Neural cell (in vitro differentiated cells): ENCODE measurements around the gene FAM111A. TPM values are rescaled to one million over a fixed set of nuclear protein-coding genes. Genes with fewer than 3 reads are reported as not detected.
A peak's percentile ranks its signal among the peaks of the same experiment; 100 is the strongest.
"Not testable (repeated sequence)": the region's sequence is repeated elsewhere in the genome, so short reads cannot be mapped to it uniquely, and the experiment has no call there.

Source experiments
- H2AFZ ChIP-seq: fragments of 200-600, 300-800 bp; sonication (generic), shearing (Covaris generic); 2 replicates; pipeline ENCODE4 v1.6.0; 2014; ENCODE audit warnings: low read depth, mild to moderate bottlenecking, antibody characterized with exemption, low read length, moderate library complexity
- H3F3A ChIP-seq: fragments of 200-600 bp; shearing (Covaris generic); 2 replicates; pipeline ENCODE4 v1.6.1; 2016; ENCODE audit warnings: mild to moderate bottlenecking, moderate library complexity, mixed read lengths, antibody characterized with exemption, low read length; ENCODE audit not compliant: insufficient read depth, poor library complexity, severe bottlenecking
- H3K27ac ChIP-seq: fragments of 200-600, 300-800 bp; sonication (generic), shearing (Covaris generic); 2 replicates; pipeline ENCODE4 v1.5.1; 2014; ENCODE audit warnings: mild to moderate bottlenecking, low read length, moderate library complexity
- H3K27me3 ChIP-seq: fragments of 300-800, 200-600 bp; sonication (generic), shearing (Covaris generic); 2 replicates; pipeline ENCODE4 v1.6.0; 2014; ENCODE audit warnings: mild to moderate bottlenecking, low read depth, low read length, moderate library complexity; ENCODE audit not compliant: insufficient read depth
- H3K36me3 ChIP-seq: fragments of 300-800, 200-600 bp; sonication (generic), shearing (Covaris generic); 2 replicates; pipeline ENCODE4 v1.5.1; 2014; ENCODE audit warnings: mild to moderate bottlenecking, antibody characterized with exemption, low read length, moderate library complexity; ENCODE audit not compliant: insufficient read depth
- H3K4me2 ChIP-seq: fragments of 300-800, 200-600 bp; sonication (generic), shearing (Covaris generic); 2 replicates; pipeline ENCODE4 v1.6.0; 2014; ENCODE audit warnings: mild to moderate bottlenecking, low read length
- H3K4me3 ChIP-seq: fragments of 300-800, 200-600 bp; sonication (generic), shearing (Covaris generic); 2 replicates; pipeline ENCODE4 v1.5.1; 2014; ENCODE audit warnings: mild to moderate bottlenecking, low read length, moderate library complexity
- H3K79me2 ChIP-seq: fragments of 200-600 bp; shearing (Covaris generic); replicated peaks from 2 replicates; pipeline ENCODE4 v1.6.0; 2014; ENCODE audit warnings: mild to moderate bottlenecking, low read length, moderate library complexity; ENCODE audit not compliant: insufficient read depth
- H3K9ac ChIP-seq: fragments of 300-800, 200-600 bp; sonication (generic), shearing (Covaris generic); 2 replicates; pipeline ENCODE4 v1.6.1; 2016; ENCODE audit warnings: mild to moderate bottlenecking, low read length, mixed read lengths
- H3K9me2 ChIP-seq: fragments of 200-600 bp; shearing (Covaris generic); 2 replicates; pipeline ENCODE4 v1.6.1; 2016; ENCODE audit warnings: mild to moderate bottlenecking, low read length, mixed read lengths; ENCODE audit not compliant: insufficient read depth
- H3K9me3 ChIP-seq: fragments of 200-600, 300-800 bp; sonication (generic), shearing (Covaris generic); 2 replicates; pipeline ENCODE4 v1.6.1; 2016; ENCODE audit warnings: mild to moderate bottlenecking, mixed run types, low read length, moderate library complexity, mixed read lengths
- H4K20me1 ChIP-seq: fragments of 200-600 bp; shearing (Covaris generic); 2 replicates; pipeline ENCODE4 v1.6.1; 2016; ENCODE audit warnings: mild to moderate bottlenecking, mixed run types; ENCODE audit not compliant: insufficient read depth
- CTCF ChIP-seq: fragments of 450-650 bp; IDR thresholded peaks from 2 replicates; pipeline ENCODE4 v1.5.1; 2014; ENCODE audit warnings: antibody characterized with exemption, mild to moderate bottlenecking, moderate library complexity; ENCODE audit not compliant: poor library complexity, severe bottlenecking
- EZH2 ChIP-seq: fragments of 200-600, 300-800 bp; shearing (Covaris generic), sonication (generic); IDR thresholded peaks from 2 replicates; pipeline ENCODE4 v1.6.1; 2014; ENCODE audit warnings: antibody characterized with exemption, low read length, borderline replicate concordance, mild to moderate bottlenecking; ENCODE audit not compliant: insufficient read depth, poor library complexity, severe bottlenecking
- MXI1 ChIP-seq: fragments of 450-650 bp; conservative IDR thresholded peaks from 2 replicates; pipeline ENCODE4 v1.6.1; 2014; ENCODE audit warnings: antibody characterized with exemption, mild to moderate bottlenecking; ENCODE audit not compliant: poor library complexity, severe bottlenecking
- POLR2AphosphoS5 ChIP-seq: IDR thresholded peaks from 2 replicates; pipeline ENCODE4 v1.6.1; 2012
- RAD21 ChIP-seq: fragments of 450-650 bp; conservative IDR thresholded peaks from 2 replicates; pipeline ENCODE4 v1.6.1; 2014; ENCODE audit warnings: antibody characterized with exemption, mild to moderate bottlenecking, moderate library complexity
- REST ChIP-seq: IDR thresholded peaks from 2 replicates; pipeline ENCODE4 v1.6.1; 2012; ENCODE audit warnings: borderline replicate concordance
- SMC3 ChIP-seq: fragments of 450-650 bp; conservative IDR thresholded peaks from 2 replicates; pipeline ENCODE4 v1.6.1; 2014; ENCODE audit warnings: antibody characterized with exemption, mild to moderate bottlenecking, moderate library complexity; ENCODE audit not compliant: poor library complexity
- TAF1 ChIP-seq: IDR thresholded peaks from 2 replicates; pipeline ENCODE4 v1.6.1; 2012; ENCODE audit warnings: low read depth
- polyA plus RNA-seq: library from polyadenylated mRNA; depleted of rRNA; stranded (reverse); fragments of >200 nt; gene quantifications from 2 replicates; pipeline ENCODE4 v1.2.3, GENCODE V29; 2014

FAM111A gene
- polyA plus RNA-seq, 1 donor from 2014 or later, result 0.88 TPM

GRCh38 chr11:59097113-59097708 lies 45.4 kb upstream of the FAM111A start:
- Histone ChIP-seq H3K79me2 (no peaks in the 10 kb centered on the region), H3K36me3 (no peaks in the 10 kb centered on the region), H3K9me2 (no peaks in the 10 kb centered on the region), H3F3A (no peaks in the 10 kb centered on the region), H3K4me3 (no peak overlapping the region), H3K4me2 (no peak overlapping the region), H3K9ac (no peak overlapping the region), H4K20me1 (no peaks in the 10 kb centered on the region), H3K27me3 (no peaks in the 10 kb centered on the region), H2AFZ (no peak overlapping the region), H3K9me3 (no peaks in the 10 kb centered on the region), H3K27ac (no peak overlapping the region)
- no peak for TF ChIP-seq REST
- no peak for TF ChIP-seq CTCF
- TF ChIP-seq TAF1, result no peak
- no peak for TF ChIP-seq MXI1

GRCh38 chr11:59097938-59098337 lies 44.7 kb upstream of the FAM111A start:
- H3K36me3 ChIP-seq, H3K27me3 ChIP-seq, H3F3A ChIP-seq, H4K20me1 ChIP-seq, H3K4me3 ChIP-seq, H3K9me2 ChIP-seq, H3K79me2 ChIP-seq, H3K9me3 ChIP-seq, H2AFZ ChIP-seq, H3K9ac ChIP-seq, H3K27ac ChIP-seq, H3K4me2 ChIP-seq: not testable (repeated sequence)

- no peak overlapping the region for H3K27ac ChIP-seq
- no peak overlapping the region for H3K9ac ChIP-seq
- H3K4me2 ChIP-seq, result no peak overlapping the region
- H3K9me2 ChIP-seq, result no peaks in the 10 kb centered on the region
- no peaks in the 10 kb centered on the region for H3K79me2 ChIP-seq
- no peak overlapping the region for H2AFZ ChIP-seq
- TF ChIP-seq POLR2AphosphoS5, result no peak
- TF ChIP-seq EZH2, result no peak
- no peak for TF ChIP-seq SMC3
- TF ChIP-seq RAD21, result no peak
- TF ChIP-seq CTCF, result peak; percentile 47
- no peaks in the 10 kb centered on the region for H3F3A ChIP-seq
- H4K20me1 ChIP-seq, result no peaks in the 10 kb centered on the region
- no peaks in the 10 kb centered on the region for H3K9me3 ChIP-seq
- H3K27me3 ChIP-seq, result no peaks in the 10 kb centered on the region
- no peaks in the 10 kb centered on the region for H3K36me3 ChIP-seq
- H3K4me3 ChIP-seq, result peak overlapping the region; percentile 38
Observed at GRCh38 chr11:59102259-59102765, 40.3 kb upstream of the FAM111A start.
